K562 (cell line): ENCODE measurements around the gene CFL1. TPM values are rescaled to one million over a fixed set of nuclear protein-coding genes. Genes with fewer than 3 reads are reported as not detected.
A peak's percentile ranks its signal among the peaks of the same experiment; 100 is the strongest.

Experiments used
- AFF4 ChIP-seq: sonication (generic); formaldehyde crosslinking; IDR thresholded peaks from 2 replicates; pipeline ENCODE4 v1.8.0; 2023; ENCODE audit warnings: mild to moderate bottlenecking, missing genetic modification reagents
- ARID1B ChIP-seq: fragments of 450-650 bp; IDR thresholded peaks from 2 replicates; pipeline ENCODE4 v1.6.1; 2016; ENCODE audit warnings: antibody characterized with exemption, mild to moderate bottlenecking, inconsistent platforms
- CREB1 ChIP-seq, 2 experiments: sonication (generic) in 1 of 2; formaldehyde crosslinking in 1 of 2; IDR thresholded peaks; 2 replicates each; pipeline versions ENCODE4 v1.6.1 to v1.8.0; 2012 to 2022; ENCODE audit warnings: inconsistent platforms in 1 of 2, mild to moderate bottlenecking in 1 of 2, missing genetic modification reagents in 1 of 2, moderate library complexity in 1 of 2
- DIDO1 ChIP-seq: fragments of 450-650 bp; IDR thresholded peaks from 2 replicates; pipeline ENCODE4 v1.6.1; 2016; ENCODE audit warnings: low read depth, missing biosample characterization, missing genetic modification characterization
- GABPA ChIP-seq: fragments of 200-800 bp; sonication (Bioruptor generic); conservative IDR thresholded peaks from 2 replicates; pipeline ENCODE4 v1.6.1; 2016; ENCODE audit warnings: low read depth, missing genetic modification characterization, missing compliant biosample characterization
- HNRNPLL ChIP-seq: fragments of 200-400 bp; formaldehyde crosslinking; IDR thresholded peaks from 2 replicates; pipeline ENCODE4 v1.6.1; 2017; ENCODE audit warnings: low read length, low read depth, mild to moderate bottlenecking; ENCODE audit not compliant: poor library complexity, severe bottlenecking
- KAT7 ChIP-seq: sonication (generic); formaldehyde crosslinking; IDR thresholded peaks from 2 replicates; pipeline ENCODE4 v1.8.0; 2022; ENCODE audit warnings: missing genetic modification reagents, mild to moderate bottlenecking, borderline replicate concordance
- L3MBTL2 ChIP-seq: fragments of 450-650 bp; IDR thresholded peaks from 2 replicates; pipeline ENCODE4 v1.6.1; 2016; ENCODE audit warnings: mild to moderate bottlenecking, moderate library complexity
- RAD21 ChIP-seq, 2 experiments: fragments of 250-450 bp in 1 of 2; fragments of 450-650 bp in 1 of 2; sonication (Bioruptor Pico) in 1 of 2; formaldehyde crosslinking in 1 of 2; IDR thresholded peaks in 1 of 2; conservative IDR thresholded peaks in 1 of 2; 2 replicates each; pipeline versions ENCODE4 v1.4.0 to v1.8.0; 2020 to 2022; ENCODE audit warnings: mild to moderate bottlenecking in 2 of 2, moderate library complexity in 1 of 2
- SUPT5H ChIP-seq: fragments of 450-650 bp; IDR thresholded peaks from 2 replicates; pipeline ENCODE4 v1.6.1; 2016
- TOE1 ChIP-seq, 2 experiments: fragments of 450-650 bp in 1 of 2; sonication (generic) in 1 of 2; formaldehyde crosslinking in 1 of 2; IDR thresholded peaks; 2 replicates each; pipeline versions ENCODE4 v1.7.1 to v1.8.0; 2016 to 2022; ENCODE audit warnings: borderline replicate concordance in 2 of 2, mild to moderate bottlenecking in 2 of 2, antibody characterized with exemption in 1 of 2, inconsistent platforms in 1 of 2, low read depth in 1 of 2, missing genetic modification reagents in 1 of 2, moderate library complexity in 1 of 2
- TRIM24 ChIP-seq, 2 experiments: fragments of 450-650 bp; IDR thresholded peaks; 2 replicates each; pipeline ENCODE4 v1.6.1; 2016
- YY1 ChIP-seq, 3 experiments: IDR thresholded peaks; 2 replicates each; pipeline ENCODE4 v1.6.1; 2011; ENCODE audit warnings: low read length in 2 of 3, mild to moderate bottlenecking in 2 of 3, moderate library complexity in 2 of 3, borderline replicate concordance in 1 of 3, control low read depth in 1 of 3, low read depth in 1 of 3; ENCODE audit not compliant: insufficient read depth in 3 of 3, insufficient replicate concordance in 2 of 3, control insufficient read depth in 1 of 3, insufficient read length in 1 of 3; ENCODE audit errors: extremely low read depth in 1 of 3
- ZNF280B ChIP-seq: fragments of 250-450 bp; sonication (Bioruptor Pico); IDR thresholded peaks from 2 replicates; pipeline ENCODE4 v1.5.1; 2021; ENCODE audit warnings: mild to moderate bottlenecking
- ZNF609 ChIP-seq: sonication (generic); formaldehyde crosslinking; IDR thresholded peaks from 2 replicates; pipeline ENCODE4 v1.8.1; 2023; ENCODE audit warnings: missing genetic modification reagents, mild to moderate bottlenecking, borderline replicate concordance
- polyA plus RNA-seq, 8 experiments: library from polyadenylated mRNA; depleted of rRNA in 4 of 8; stranded (reverse) in 5 of 8; unstranded in 3 of 8; fragments of >200 nt; fragmentation: Nextera tagmentation in 2 of 8; fragmentation: Illumina TruSeq in 1 of 8; extraction: Ambion mirVana in 2 of 8; extraction: Trizol in 1 of 8; gene quantifications; 2 replicates each; pipeline versions ENCODE4 v1.2.1 to v1.2.3, GENCODE V29; 2011 to 2014; ENCODE audit warnings: inconsistent platforms in 1 of 8, missing spikeins in 1 of 8
- total RNA-seq, 7 experiments: library from RNA; depleted of rRNA in 6 of 7; stranded (reverse); fragments of >200 nt in 6 of 7; fragmentation: Illumina TruSeq in 2 of 7; extraction: Trizol in 2 of 7; gene quantifications; 2 replicates each; pipeline versions ENCODE4 v1.2.1 to v1.2.3, GENCODE V29; 2011 to 2021; ENCODE audit warnings: low replicate concordance in 1 of 7

The CFL1 gene
- total and polyA plus RNA-seq, 9 of the 15 experiments (the other 6 are each of a cell fraction or from before 2014, with no cell fraction given): 105 to 1,101 (median 859) TPM

- TF ChIP-seq YY1 (IDR thresholded peaks at IDR 0.05; ENCODE audit: borderline replicate concordance in 1 of 3, control insufficient read depth in 1 of 3, extremely low read depth in 1 of 3, insufficient read depth in 3 of 3, insufficient read length in 1 of 3, insufficient replicate concordance in 2 of 3, low read depth in 1 of 3, low read length in 2 of 3) (peak; percentile 34 to 88 (median 86)), HNRNPLL (peak; percentile 34), DIDO1 (tag) (no peak), CREB1 (IDR thresholded peaks at IDR 0.05) (peak; percentile 91), CREB1 (CRISPR knock-in tag; IDR thresholded peaks at IDR 0.05) (peak; percentile 94), AFF4 (CRISPR knock-in tag) (peak; percentile 96), ZNF280B (CRISPR knock-in tag) (no peak), RAD21 (CRISPR knock-in tag; conservative IDR thresholded peaks at IDR 0.05 in 1 of 2, IDR thresholded peaks at IDR 0.05 in 1 of 2) (peak; percentile 60 to 67), TOE1 (IDR thresholded peaks at IDR 0.05; ENCODE audit: borderline replicate concordance) (peak; percentile 72; the same call in 1 of the 2 replicates), TOE1 (CRISPR knock-in tag; IDR thresholded peaks at IDR 0.05; ENCODE audit: borderline replicate concordance, low read depth) (no peak), ARID1B (peak; percentile 8; the same call in 1 of the 2 replicates), GABPA (tag) (peak; percentile 98), SUPT5H (peak; percentile 94), TRIM24 (IDR thresholded peaks at IDR 0.05) (peak in 1 of 2 experiments; percentile 48; a peak in 2 of 4 replicates), KAT7 (CRISPR knock-in tag) (peak; percentile 92; the same call in 1 of the 2 replicates), ZNF609 (CRISPR knock-in tag) (no peak), L3MBTL2 (peak; percentile 81)
Observed at GRCh38 chr11:65888163-65888814, 30.3 kb upstream of the CFL1 start, which contains the start of gene FIBP (continued).
